HG03159 (cell line): ENCODE data around the gene TSSK2.

Source experiments
- ATAC-seq: cut with Tn5 transposase; IDR thresholded peaks from one replicate; pipeline ENCODE4 v1.9.1; 2021; ENCODE audit warnings: mild to moderate bottlenecking, moderate library complexity; ENCODE audit not compliant: unreplicated experiment

The TSSK2 gene

GRCh38 chr22:19105867-19106802 is 25.0 kb upstream of the TSSK2 start:
- ATAC-seq: no peak

- ATAC-seq: no peak
Measured at GRCh38 chr22:19106886-19107729, 24.0 kb upstream of the TSSK2 start.

- no peak for ATAC-seq
Measured at GRCh38 chr22:19107730-19108074, 23.4 kb upstream of the TSSK2 start.

GRCh38 chr22:19108807-19109197 is 22.3 kb upstream of the TSSK2 start:
- ATAC-seq: no peak

- ATAC-seq: peak; percentile 82
Measured at GRCh38 chr22:19109198-19110063, 21.7 kb upstream of the TSSK2 start.

- no peak for ATAC-seq
Measured at GRCh38 chr22:19110064-19110458, 21.0 kb upstream of the TSSK2 start.

- ATAC-seq: no peak
Measured at GRCh38 chr22:19110646-19111045, 20.5 kb upstream of the TSSK2 start.

GRCh38 chr22:19111140-19111539 is 20.0 kb upstream of the TSSK2 start:
- ATAC-seq: no peak

- ATAC-seq: no peak
Measured at GRCh38 chr22:19111584-19111983, 19.5 kb upstream of the TSSK2 start.

- no peak for ATAC-seq
Measured at GRCh38 chr22:19113429-19113828, 17.7 kb upstream of the TSSK2 start.

GRCh38 chr22:19114984-19115552 is 16.0 kb upstream of the TSSK2 start:
- no peak for ATAC-seq

GRCh38 chr22:19115628-19116027 is 15.5 kb upstream of the TSSK2 start:
- ATAC-seq: no peak

- ATAC-seq: no peak
Measured at GRCh38 chr22:19117111-19117512, 14.0 kb upstream of the TSSK2 start.

GRCh38 chr22:19118329-19118880 is 12.7 kb upstream of the TSSK2 start:
- peak; percentile 39 for ATAC-seq

- ATAC-seq: no peak
Measured at GRCh38 chr22:19119949-19120348, 11.2 kb upstream of the TSSK2 start.

GRCh38 chr22:19120829-19121630 is 10.1 kb upstream of the TSSK2 start:
- ATAC-seq: no peak

GRCh38 chr22:19121631-19122142 is 9.4 kb upstream of the TSSK2 start:
- peak; percentile 19 for ATAC-seq

- peak; percentile 73 for ATAC-seq
Measured at GRCh38 chr22:19122143-19122751, 8.9 kb upstream of the TSSK2 start, which contains the start of gene DGCR2. Gene DGCR2 (minus strand): TSS chr22:19122412. CDS start chr22:19122206, 206 bp downstream.
